Spleen (tissue), 11 donors: ENCODE measurements around the gene ABCA10. TPM values are rescaled to one million over a fixed set of nuclear protein-coding genes. Genes with fewer than 3 reads are reported as not detected.

Experiments
- DNase-seq: peaks from one replicate; pipeline ENCODE4 v3.0.0-alpha.2; 2020
- H3K27ac ChIP-seq, 8 donors: fragments of 200-600 bp; sonication (generic) in 7 of 8; 1 replicate in 4 of 8; 2 replicates in 4 of 8; pipeline versions ENCODE4 v1.5.0 to v1.8.0; 2016 to 2021; ENCODE audit warnings: inconsistent platforms in 4 of 8, mild to moderate bottlenecking in 4 of 8, moderate library complexity in 1 of 8
- H3K27me3 ChIP-seq, 7 donors: fragments of 200-600 bp; sonication (generic) in 6 of 7; replicated peaks in 1 of 7; 1 replicate in 4 of 7; 2 replicates in 3 of 7; pipeline versions ENCODE4 v1.5.0 to v1.8.0; 2016 to 2021; ENCODE audit warnings: inconsistent platforms in 3 of 7, mild to moderate bottlenecking in 1 of 7
- H3K36me3 ChIP-seq, 6 donors: fragments of 200-600 bp; sonication (generic) in 5 of 6; 1 replicate in 4 of 6; 2 replicates in 2 of 6; pipeline versions ENCODE4 v1.5.0 to v1.8.0; 2016 to 2021; ENCODE audit warnings: inconsistent platforms in 2 of 6
- H3K4me1 ChIP-seq, 6 donors: fragments of 200-600 bp; sonication (generic) in 5 of 6; 1 replicate in 3 of 6; 2 replicates in 3 of 6; pipeline versions ENCODE4 v1.5.0 to v1.8.0; 2016 to 2021; ENCODE audit warnings: inconsistent platforms in 3 of 6
- H3K4me3 ChIP-seq, 8 donors: fragments of 200-600 bp; sonication (generic) in 7 of 8; 1 replicate in 4 of 8; 2 replicates in 4 of 8; pipeline versions ENCODE4 v1.5.0 to v1.8.0; 2016 to 2021; ENCODE audit warnings: inconsistent platforms in 4 of 8, mild to moderate bottlenecking in 4 of 8, moderate library complexity in 2 of 8
- H3K9me3 ChIP-seq, 8 donors: fragments of 200-600 bp; sonication (generic) in 7 of 8; 1 replicate in 4 of 8; 2 replicates in 4 of 8; pipeline versions ENCODE4 v1.5.0 to v1.8.0; 2016 to 2021; ENCODE audit warnings: inconsistent platforms in 4 of 8
- POLR2A ChIP-seq, 3 donors: fragments of 450-650 bp; IDR thresholded peaks; one replicate each; pipeline ENCODE4 v1.5.1; 2017; ENCODE audit warnings: antibody characterized with exemption in 3 of 3, mild to moderate bottlenecking in 1 of 3
- POLR2AphosphoS5 ChIP-seq, 3 donors: sonication (generic); formaldehyde crosslinking; IDR thresholded peaks; one replicate each; pipeline ENCODE4 v1.5.1; 2017; ENCODE audit warnings: antibody characterized with exemption in 3 of 3
- WGBS, 5 donors: extraction: QIAGEN DNeasy Blood & Tissue Kit in 3 of 5; methylation state at CpG; one replicate each; pipeline versions ENCODE4 v1.1.5 to v1.1.7; 2013 to 2018; 5-methylcytosine and 5-hydroxymethylcytosine counted together
- intact Hi-C: fragments of 100-400 bp; cut with DNase I; formaldehyde crosslinking; loops from one replicate; pipeline ENCODE4 v1.15.0; 2023; ENCODE audit warnings: low total_unique reads
- polyA plus RNA-seq, 3 donors: library from polyadenylated mRNA; stranded (reverse); fragments of 200-250 nt; gene quantifications; one replicate each; pipeline ENCODE4 v1.2.1, GENCODE V29; 2013
- total RNA-seq, 7 donors: library from RNA; depleted of rRNA in 3 of 7; stranded (reverse); fragments of >200 nt in 3 of 7; fragmentation: NEBNext Ultra II Directional in 4 of 7; extraction: Animal tissue kit (Norgen Biotek cat#: 25700) in 4 of 7; gene quantifications; one replicate each; pipeline versions ENCODE4 v1.1.0 to v1.2.1, GENCODE V29; 2016 to 2021
- TF ChIP-seq, protein P1 (sequence below), 11 experiments: fragments of 200-600 bp in 7 of 11; fragments of 450-650 bp in 4 of 11; sonication (generic) in 4 of 11; IDR thresholded peaks in 8 of 11; conservative IDR thresholded peaks in 3 of 11; 1 replicate in 7 of 11; 2 replicates in 4 of 11; pipeline versions ENCODE4 v1.4.0 to v1.8.0; 2016 to 2021; ENCODE audit warnings: antibody characterized with exemption in 11 of 11, inconsistent platforms in 4 of 11, mild to moderate bottlenecking in 1 of 11
- donor health status: healthy with polysubstance abuse.
- donor health status: DM: no; HTN: no; CAD: no; lungs with moderate emphysema.
- donor health status: DM: no; HTN: no; CAD: no.
- donor health status: Bipolar disorder and iron deficiency.
- donor health status: healthy.
- donor health status: DM: no; HTN: no; CAD: no.
- donor health status: DM: yes; HTN: yes; CAD: no.

Gene ABCA10
- total and polyA plus RNA-seq, 10 donors: 1.5 to 4.9 (median 2.4) TPM

- H3K4me1 ChIP-seq: no peaks in the 10 kb centered on the region
- no peaks in the 10 kb centered on the region for H3K36me3 ChIP-seq
- H3K27me3 ChIP-seq: no peaks in the 10 kb centered on the region
- 82 to 92% (median 87%) methylated on average over 6 of the region's 6 CpGs for WGBS, 5 donors
- DNase-seq: no peak
- TF ChIP-seq, protein P1, sequence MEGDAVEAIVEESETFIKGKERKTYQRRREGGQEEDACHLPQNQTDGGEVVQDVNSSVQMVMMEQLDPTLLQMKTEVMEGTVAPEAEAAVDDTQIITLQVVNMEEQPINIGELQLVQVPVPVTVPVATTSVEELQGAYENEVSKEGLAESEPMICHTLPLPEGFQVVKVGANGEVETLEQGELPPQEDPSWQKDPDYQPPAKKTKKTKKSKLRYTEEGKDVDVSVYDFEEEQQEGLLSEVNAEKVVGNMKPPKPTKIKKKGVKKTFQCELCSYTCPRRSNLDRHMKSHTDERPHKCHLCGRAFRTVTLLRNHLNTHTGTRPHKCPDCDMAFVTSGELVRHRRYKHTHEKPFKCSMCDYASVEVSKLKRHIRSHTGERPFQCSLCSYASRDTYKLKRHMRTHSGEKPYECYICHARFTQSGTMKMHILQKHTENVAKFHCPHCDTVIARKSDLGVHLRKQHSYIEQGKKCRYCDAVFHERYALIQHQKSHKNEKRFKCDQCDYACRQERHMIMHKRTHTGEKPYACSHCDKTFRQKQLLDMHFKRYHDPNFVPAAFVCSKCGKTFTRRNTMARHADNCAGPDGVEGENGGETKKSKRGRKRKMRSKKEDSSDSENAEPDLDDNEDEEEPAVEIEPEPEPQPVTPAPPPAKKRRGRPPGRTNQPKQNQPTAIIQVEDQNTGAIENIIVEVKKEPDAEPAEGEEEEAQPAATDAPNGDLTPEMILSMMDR (IDR thresholded peaks at IDR 0.05 in 8 of 11, conservative IDR thresholded peaks at IDR 0.05 in 3 of 11): no peak
- TF ChIP-seq POLR2AphosphoS5 (IDR thresholded peaks at IDR 0.05) (no peak), POLR2A (IDR thresholded peaks at IDR 0.05) (no peak)
- no peak overlapping the region for H3K27ac ChIP-seq
- no peaks in the 10 kb centered on the region for H3K9me3 ChIP-seq
- H3K4me3 ChIP-seq: no peak overlapping the region
- intact Hi-C loops: no loop called here
These were observed 97.9 kb downstream of the ABCA10 start for GRCh38 chr17:69130627-69131296.

GRCh38 chr17:69123626-69124025 is 105.0 kb downstream of the ABCA10 start:
- intact Hi-C loops: loop anchor here (5.0 kb wide), 1 partner anchor 171 kb away; no protein-coding TSS in a partner anchor
- Histone ChIP-seq H3K27ac (no peak overlapping the region), H3K9me3 (no peaks in the 10 kb centered on the region), H3K4me3 (no peak overlapping the region), H3K4me1 (peaks cover 0 to under 1% (median 0%) of the 10 kb centered on the region in 6 donors), H3K27me3 (no peaks in the 10 kb centered on the region), H3K36me3 (no peaks in the 10 kb centered on the region)
- TF ChIP-seq, protein P1 (IDR thresholded peaks at IDR 0.05 in 8 of 11, conservative IDR thresholded peaks at IDR 0.05 in 3 of 11): no peak
- TF ChIP-seq POLR2AphosphoS5 (IDR thresholded peaks at IDR 0.05) (no peak), POLR2A (IDR thresholded peaks at IDR 0.05) (no peak)
- DNase-seq: no peak
- 90 to 98% (median 93%) methylated on average over 1 of the region's 1 CpG for WGBS, 5 donors

DNA sequence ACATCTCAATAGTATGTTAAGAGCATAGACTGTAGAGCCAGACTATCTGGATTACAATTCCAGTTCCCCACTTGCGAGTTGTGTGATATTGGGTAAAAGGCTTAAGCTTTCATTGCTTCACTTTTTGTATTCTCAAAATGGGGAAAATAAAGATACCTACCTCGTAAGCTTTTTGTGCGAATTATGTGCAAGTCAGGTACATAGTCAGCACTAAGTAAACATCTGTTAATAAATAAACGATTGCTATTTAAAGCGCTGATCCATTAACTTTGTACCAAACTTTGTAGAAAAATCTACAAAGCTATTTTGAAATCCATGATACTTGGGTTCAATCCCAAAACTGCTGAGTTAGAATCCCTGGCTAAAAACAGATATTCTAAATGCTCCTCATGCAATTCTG is 106.6 kb downstream of the ABCA10 start:
- H3K9me3 ChIP-seq: no peaks in the 10 kb centered on the region
- TF ChIP-seq POLR2A (IDR thresholded peaks at IDR 0.05) (no peak), POLR2AphosphoS5 (IDR thresholded peaks at IDR 0.05) (no peak)
- TF ChIP-seq, protein P1 (IDR thresholded peaks at IDR 0.05 in 8 of 11, conservative IDR thresholded peaks at IDR 0.05 in 3 of 11): no peak
- 95 to 98% (median 98%) methylated on average over 5 of the region's 5 CpGs for WGBS, 5 donors
- no peak overlapping the region for H3K4me3 ChIP-seq
- H3K27me3 ChIP-seq: no peaks in the 10 kb centered on the region
- DNase-seq: no peak
- no peak overlapping the region for H3K27ac ChIP-seq
- H3K4me1 ChIP-seq: peaks cover 0 to 15% (median 11%) of the 10 kb centered on the region in 6 donors
- H3K36me3 ChIP-seq: no peaks in the 10 kb centered on the region
- intact Hi-C loops: loop anchor here (5.0 kb wide), 1 partner anchor 170 kb away; no protein-coding TSS in a partner anchor

DNA sequence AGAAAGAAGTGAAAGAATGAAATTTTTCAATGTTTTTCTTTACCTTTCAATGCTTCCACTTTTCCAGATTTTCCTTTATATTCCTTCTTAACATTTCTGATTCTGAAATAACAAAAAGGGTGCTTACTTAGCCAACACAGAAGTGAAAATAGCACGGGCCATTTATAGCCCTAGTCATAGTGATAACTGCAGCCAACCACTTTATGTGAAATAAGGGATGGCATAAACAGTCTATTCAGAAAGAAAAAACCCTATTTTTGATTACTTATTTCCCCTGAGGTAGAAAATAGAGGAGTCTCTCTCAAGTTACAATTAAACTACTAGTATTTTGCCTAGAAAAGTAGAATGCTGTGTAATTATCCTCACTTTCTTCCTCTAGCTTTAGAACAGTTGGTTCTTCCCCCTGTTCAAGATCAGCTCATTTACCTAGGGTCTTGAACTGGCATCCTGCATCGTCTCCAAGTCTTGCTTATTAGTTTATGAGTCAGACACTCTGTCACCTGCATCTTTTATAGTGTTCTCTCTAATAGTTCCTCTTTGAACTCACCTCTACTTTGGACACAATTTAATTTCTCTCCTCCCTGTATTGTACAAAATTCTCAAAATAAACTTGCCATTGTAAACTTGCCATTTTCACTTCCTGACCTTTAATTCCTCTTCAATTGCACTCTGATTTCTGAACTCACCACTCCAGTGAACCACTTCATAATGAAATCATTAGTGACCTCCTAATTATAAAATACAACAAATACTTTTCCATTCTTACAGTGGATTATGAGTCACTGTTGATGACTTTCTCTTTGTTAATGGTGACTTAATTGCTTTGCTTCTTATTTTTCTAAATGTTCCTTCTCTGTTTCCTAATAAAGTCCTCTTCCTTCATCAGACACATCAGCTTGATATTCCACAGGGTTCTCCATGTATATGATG is 110.5 kb downstream of the ABCA10 start:
- Histone ChIP-seq H3K27ac (peak overlapping the region in 3 of 8 donors; percentile 14 to 33 (median 15)), H3K4me3 (no peak overlapping the region), H3K9me3 (no peaks in the 10 kb centered on the region), H3K36me3 (no peaks in the 10 kb centered on the region), H3K27me3 (no peaks in the 10 kb centered on the region), H3K4me1 (peaks cover 0 to 40% (median 14%) of the 10 kb centered on the region in 6 donors)
- intact Hi-C loops: no loop called here
- no peak for DNase-seq
- TF ChIP-seq POLR2A (IDR thresholded peaks at IDR 0.05) (no peak), POLR2AphosphoS5 (IDR thresholded peaks at IDR 0.05) (no peak)
- TF ChIP-seq, protein P1 (IDR thresholded peaks at IDR 0.05 in 8 of 11, conservative IDR thresholded peaks at IDR 0.05 in 3 of 11): no peak
- 46 to 58% (median 56%) methylated on average over 2 of the region's 2 CpGs for WGBS, 5 donors
